CD4-positive, alpha-beta T cell treated with Interferon alpha-2 for 1 hour (primary cell): ENCODE results near the gene BPIFA1.

Source experiments
- DNase-seq, 2 donors: peaks; one replicate each; pipeline ENCODE4 v3.0.0-alpha.2; 2020 to 2022

Gene BPIFA1

DNA sequence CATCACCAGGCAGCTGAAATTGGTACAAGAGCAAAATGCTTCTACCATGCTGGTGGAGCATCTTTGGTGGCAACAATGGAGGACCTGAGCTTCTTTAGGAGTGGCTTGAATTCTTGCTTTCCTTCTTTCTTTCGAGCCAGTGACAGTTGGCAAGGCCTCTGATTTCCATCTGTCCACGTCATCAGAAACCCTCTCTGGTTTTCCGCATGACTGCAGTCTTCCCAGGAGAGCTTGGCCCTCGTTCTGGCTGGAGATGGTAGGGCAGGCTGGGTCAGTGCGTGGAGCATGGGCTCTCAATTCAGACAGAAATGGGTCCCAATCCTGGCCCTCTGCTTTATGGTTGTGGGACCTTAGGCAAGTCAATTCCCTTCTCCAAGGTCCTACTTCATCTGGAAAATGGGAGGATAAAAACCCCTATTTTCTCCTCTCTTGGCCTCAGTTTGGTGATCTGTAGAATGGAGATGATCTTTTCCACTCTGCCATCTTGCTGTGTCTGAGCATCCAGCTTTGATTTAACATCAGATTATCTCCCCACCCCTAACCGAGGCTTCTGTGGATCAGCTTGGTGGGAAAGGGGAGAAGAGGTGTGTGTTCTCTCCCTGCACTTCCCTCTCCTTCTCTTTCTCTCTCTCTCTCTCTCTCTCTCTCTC, 43.6 kb downstream of the BPIFA1 start:
- DNase-seq = no peak

DNA sequence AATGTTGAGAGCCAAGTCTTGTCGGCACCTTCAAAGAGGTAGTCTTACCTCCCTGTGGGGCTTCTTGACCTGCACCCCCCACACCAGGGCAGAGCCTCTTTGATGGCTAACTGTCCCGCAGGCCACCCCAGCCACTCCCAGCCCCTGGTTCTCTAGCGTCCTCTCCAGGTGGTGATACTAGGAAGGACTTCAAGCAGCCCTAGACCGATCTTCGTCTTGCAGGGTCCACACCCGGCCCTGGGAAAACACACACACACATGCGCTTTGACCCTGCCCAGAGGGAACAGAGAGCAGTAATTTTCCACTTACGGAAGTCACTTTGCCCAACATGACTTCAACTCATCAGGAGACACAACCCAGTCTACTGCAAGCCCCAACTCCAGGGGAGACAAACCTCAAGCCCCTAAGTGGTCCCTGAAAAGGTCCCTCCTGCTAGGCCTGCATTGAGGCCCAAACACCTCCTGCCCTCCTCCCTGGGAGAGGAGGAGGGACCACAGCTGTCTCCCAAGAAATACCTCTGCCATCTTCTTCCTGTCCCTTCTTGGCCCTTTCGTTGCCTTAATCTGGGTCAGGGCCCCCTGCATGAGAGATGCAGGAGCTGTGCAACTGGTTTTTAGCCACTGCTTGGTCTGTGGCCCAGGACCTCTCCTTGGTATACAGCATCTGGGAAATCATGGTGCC, 44.3 kb downstream of the BPIFA1 start:
- DNase-seq = no peak

DNA sequence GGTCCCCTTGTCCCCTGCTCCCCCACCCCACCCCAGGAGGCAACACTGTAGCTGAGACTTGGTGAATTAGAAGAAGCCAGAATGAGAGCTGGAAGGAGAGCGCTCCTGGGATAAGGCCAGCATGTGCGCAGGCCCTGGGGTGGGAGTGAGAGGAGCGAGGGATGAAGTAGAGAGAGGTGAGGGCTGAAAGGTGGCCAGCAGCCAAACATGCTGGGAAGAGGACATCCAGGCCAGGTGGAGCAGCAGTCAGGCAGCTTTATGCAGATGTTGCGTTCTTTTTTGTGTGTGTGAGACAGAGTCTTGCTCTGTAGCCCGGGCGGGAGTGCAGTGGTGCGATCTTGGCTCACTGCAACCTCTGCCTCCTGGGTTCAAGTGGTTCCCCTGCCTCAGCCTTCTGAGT, 45.0 kb downstream of the BPIFA1 start:
- no peak for DNase-seq

DNA sequence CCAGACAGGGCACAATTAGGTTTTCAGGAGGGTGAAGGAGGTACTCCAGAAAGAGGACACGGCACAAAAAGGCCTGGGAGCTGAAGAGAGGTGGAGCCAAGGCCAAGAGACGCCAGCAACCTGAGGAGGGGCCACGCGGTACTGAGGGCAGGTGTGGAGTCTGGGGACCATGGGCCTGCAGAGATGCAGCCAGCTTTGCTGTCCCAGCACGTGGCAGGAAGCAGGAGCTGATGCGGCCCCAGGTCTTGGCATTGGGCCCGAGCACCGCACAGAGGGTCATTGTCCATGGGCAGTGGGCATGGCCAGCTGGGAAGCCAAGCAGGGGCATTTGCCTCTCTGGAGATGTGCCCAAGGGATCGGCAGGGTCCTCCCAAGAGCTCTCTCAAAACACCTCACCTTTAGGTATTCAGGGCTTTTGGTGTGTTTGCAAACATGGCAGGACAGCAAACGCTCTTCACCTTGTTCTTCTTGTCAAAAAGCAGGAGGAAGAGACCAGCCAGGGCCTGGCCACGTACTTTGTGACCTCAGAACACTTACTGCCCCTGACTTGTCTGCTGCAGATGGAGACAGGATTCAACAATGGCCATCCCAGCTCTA, 45.9 kb downstream of the BPIFA1 start:
- DNase-seq = no peak

DNA sequence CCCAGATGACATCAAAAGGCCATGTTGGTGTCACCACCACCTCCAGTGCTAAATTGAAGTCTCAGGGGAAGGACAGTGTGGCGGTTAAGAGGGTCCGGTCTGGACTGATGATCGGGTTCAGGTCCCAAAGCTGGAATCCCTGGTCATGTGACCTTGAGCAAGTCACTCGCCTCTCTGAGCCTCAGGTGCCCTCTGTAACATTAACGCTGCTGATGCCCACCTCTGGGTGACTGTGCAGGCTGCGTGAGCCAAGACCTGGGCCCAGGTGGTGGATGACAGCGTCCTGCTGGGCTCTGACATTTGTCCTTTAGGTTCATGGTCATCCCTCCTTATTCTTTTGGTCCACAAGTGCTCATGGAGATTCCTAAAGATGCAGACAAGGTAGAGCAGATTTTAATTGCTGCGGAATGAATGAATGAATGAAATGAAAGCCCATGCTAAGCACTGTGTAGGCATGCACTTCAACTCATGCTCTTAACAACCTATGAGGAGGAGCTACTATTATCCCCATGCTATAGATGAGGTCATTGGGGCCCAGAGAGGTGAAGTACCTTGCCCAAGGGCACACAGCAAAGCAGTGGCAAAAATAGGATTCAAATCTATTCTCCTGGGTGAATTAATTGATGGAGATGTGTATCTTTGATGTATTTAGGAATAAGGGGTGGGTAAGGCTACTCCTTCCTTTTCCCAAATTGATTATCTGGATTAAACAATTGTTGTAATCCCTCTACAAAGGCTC, 46.6 kb downstream of the BPIFA1 start:
- no peak for DNase-seq

GRCh38 chr20:33282991-33283555, 47.3 kb downstream of the BPIFA1 start, which contains the start of gene BPIFB1:
Gene BPIFB1, plus strand, starts transcription at chr20:33283214. Its CDS starts 2,860 bp downstream, at chr20:33286074.
- DNase-seq = no peak

GRCh38 chr20:33284284-33284683, 48.5 kb downstream of the BPIFA1 start:
- DNase-seq = no peak

GRCh38 chr20:33284937-33285336, 49.1 kb downstream of the BPIFA1 start:
- no peak for DNase-seq

DNA sequence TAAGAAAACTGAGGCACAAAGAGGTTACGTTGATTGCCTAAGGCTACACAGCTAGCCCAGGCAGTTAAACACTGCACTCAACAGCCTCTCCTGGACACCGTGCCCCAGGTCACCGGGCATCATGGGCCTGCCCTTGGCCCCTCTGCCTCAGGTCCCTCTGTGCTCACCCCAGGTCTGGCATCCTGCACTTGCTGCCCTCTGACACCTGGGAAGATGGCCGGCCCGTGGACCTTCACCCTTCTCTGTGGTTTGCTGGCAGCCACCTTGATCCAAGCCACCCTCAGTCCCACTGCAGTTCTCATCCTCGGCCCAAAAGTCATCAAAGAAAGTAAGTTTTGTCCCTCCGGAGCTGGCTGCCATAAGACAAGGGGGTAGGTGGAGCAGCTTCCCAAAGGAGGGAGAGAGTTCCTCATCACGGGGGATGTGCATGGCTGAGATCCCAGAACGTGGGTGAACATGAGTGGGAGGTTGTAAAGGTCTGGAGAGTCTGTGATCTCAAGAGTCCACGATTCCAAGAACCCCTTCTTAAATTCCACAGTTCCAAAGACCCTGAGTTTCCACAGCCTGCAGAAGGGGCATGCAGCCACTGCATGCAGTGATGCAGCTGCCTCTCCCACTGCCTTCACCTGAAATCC, 50.2 kb downstream of the BPIFA1 start:
- no peak for DNase-seq

GRCh38 chr20:33287884-33288283, 52.1 kb downstream of the BPIFA1 start:
- no peak for DNase-seq

DNA sequence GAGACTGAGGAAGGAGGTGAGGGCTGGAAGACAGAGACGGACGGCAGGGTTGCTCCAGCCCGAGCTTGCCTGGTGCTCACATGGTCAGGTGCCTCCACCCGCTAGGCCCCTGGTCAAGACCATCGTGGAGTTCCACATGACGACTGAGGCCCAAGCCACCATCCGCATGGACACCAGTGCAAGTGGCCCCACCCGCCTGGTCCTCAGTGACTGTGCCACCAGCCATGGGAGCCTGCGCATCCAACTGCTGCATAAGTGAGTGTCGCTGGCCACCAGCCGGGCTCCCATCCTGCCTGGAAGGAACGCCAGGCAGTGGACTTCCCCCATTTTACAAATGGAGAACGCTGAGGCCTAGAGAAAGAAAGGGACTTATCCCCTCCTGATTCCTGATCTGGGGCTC, 55.1 kb downstream of the BPIFA1 start:
- no peak for DNase-seq

DNA sequence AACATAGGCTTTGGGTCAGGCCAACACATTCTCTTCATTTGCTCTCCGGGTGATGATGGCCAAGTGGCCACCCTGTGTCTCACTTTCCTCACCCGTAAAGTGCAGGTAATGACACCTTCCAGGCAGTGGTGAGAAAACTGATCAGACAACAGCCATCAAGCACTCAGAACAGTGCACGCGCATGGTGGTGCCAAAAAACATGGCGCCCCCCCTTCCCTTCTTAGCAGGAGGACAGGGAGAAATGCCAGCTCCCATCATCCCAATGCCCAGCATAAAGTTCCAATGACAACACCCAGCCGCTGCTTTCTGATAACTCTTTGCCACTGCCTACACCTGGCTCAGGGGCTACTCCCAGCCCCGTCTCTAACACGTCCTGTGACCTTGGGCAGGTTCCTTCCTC, 55.6 kb downstream of the BPIFA1 start:
- no peak for DNase-seq

DNA sequence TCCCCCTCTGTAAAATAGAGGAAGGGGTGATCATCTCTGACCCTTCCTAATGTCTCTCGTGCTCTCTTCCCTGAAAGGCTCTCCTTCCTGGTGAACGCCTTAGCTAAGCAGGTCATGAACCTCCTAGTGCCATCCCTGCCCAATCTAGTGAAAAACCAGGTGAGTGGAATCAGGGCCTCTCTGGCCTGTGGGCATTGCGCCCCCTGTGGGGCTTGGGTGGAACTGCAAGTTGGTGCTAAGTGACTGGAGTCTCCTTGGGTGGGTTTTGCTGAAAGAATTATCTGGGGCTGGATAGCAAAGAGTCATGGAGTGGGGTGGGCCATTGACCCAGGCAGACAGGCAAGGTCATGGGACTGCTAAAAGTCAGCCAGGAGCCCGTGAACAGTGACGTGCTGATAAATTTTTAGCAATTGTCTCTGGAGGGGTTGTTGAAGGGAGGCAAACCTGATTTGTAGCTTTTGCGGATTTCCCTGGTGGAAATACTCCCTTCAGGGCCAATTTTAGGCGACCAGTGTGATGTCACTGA, 56.1 kb downstream of the BPIFA1 start:
- peak; percentile 43 to 63 for DNase-seq
